ENCODE measurements around the gene MLLT6. TPM values are rescaled to one million over a fixed set of nuclear protein-coding genes. Genes with fewer than 3 reads are reported as not detected.
A peak's percentile ranks its signal among the peaks of the same experiment; 100 is the strongest.

Gene MLLT6
- total RNA-seq, 1 experiment from 2014 or later = 72.5 TPM

GRCh38 chr17:38705523-38705802 is 390 bp downstream of the MLLT6 start:
- intact Hi-C loops (cut with micrococcal nuclease; ENCODE audit: unreplicated experiment) = loop anchor here (10.0 kb wide), 1 partner anchor 991 kb away; no protein-coding TSS in a partner anchor
- no peaks in the 10 kb centered on the region for H3K27me3 ChIP-seq (replicated peaks; ENCODE audit: control insufficient read depth, insufficient read depth, low read length)
- peak overlapping the region; percentile 95 for H3K4me3 Mint-ChIP-seq (ENCODE audit: unreplicated experiment)
- DNase-seq = no peak
- no peaks in the 10 kb centered on the region for H3K27me3 Mint-ChIP-seq (ENCODE audit: insufficient read depth, unreplicated experiment)
- no peaks in the 10 kb centered on the region for H3K9me3 Mint-ChIP-seq (ENCODE audit: unreplicated experiment)
- H3K27ac Mint-ChIP-seq (ENCODE audit: unreplicated experiment) = no peak overlapping the region
- peaks cover 21% of the 10 kb centered on the region for H3K36me3 Mint-ChIP-seq (ENCODE audit: insufficient read depth, unreplicated experiment)
- peaks cover 24% of the 10 kb centered on the region for H3K4me1 Mint-ChIP-seq (ENCODE audit: low read depth, unreplicated experiment)
- peak overlapping the region; percentile 71 for H3K4me3 ChIP-seq (ENCODE audit: low read depth, low read length)
- POLR2A ChIA-PET = interaction anchor here (0.5 to 1.5 kb wide), 7 partner anchors 11 to 756 kb away, joined by 3 to 6 read pairs (median 4); partner anchors contain the start of genes CDK12, CISD3 and RPL23
- H3K9me3 ChIP-seq = no peaks in the 10 kb centered on the region
- TF ChIP-seq CTCF (IDR thresholded peaks at IDR 0.05; ENCODE audit: insufficient read depth in 1 of 2, low read depth in 1 of 2, low read length in 1 of 2, severe bottlenecking in 1 of 2, unreplicated experiment in 1 of 2) = no peak
- CTCF ChIA-PET = interaction anchor here (0.9 to 1.5 kb wide), 4 partner anchors 25 to 448 kb away, joined by 4 to 5 read pairs (median 4); partner anchors contain the start of gene CISD3
- H3K4me1 ChIP-seq = peaks cover 24% of the 10 kb centered on the region
- BruUV-seq (replicated peaks) = no TSS peak
- H3K36me3 ChIP-seq (ENCODE audit: control insufficient read depth, insufficient read depth, low read length) = peaks cover 2% of the 10 kb centered on the region

GRCh38 chr17:38705803-38706504 is 881 bp downstream of the MLLT6 start:
- Histone ChIP-seq H3K4me3 (ENCODE audit: low read depth, low read length) (peak overlapping the region; percentile 71), H3K4me1 (peaks cover 19% of the 10 kb centered on the region), H3K9me3 (no peaks in the 10 kb centered on the region), H3K36me3 (ENCODE audit: control insufficient read depth, insufficient read depth, low read length) (peaks cover 2% of the 10 kb centered on the region), H3K27me3 (replicated peaks; ENCODE audit: control insufficient read depth, insufficient read depth, low read length) (no peaks in the 10 kb centered on the region)
- Mint-ChIP-seq H3K36me3 (ENCODE audit: insufficient read depth, unreplicated experiment) (peaks cover 24% of the 10 kb centered on the region), H3K27ac (ENCODE audit: unreplicated experiment) (peak overlapping the region; percentile 74), H3K4me3 (ENCODE audit: unreplicated experiment) (peak overlapping the region; percentile 95), H3K9me3 (ENCODE audit: unreplicated experiment) (no peaks in the 10 kb centered on the region), H3K27me3 (ENCODE audit: insufficient read depth, unreplicated experiment) (no peaks in the 10 kb centered on the region), H3K4me1 (ENCODE audit: low read depth, unreplicated experiment) (peaks cover 28% of the 10 kb centered on the region)
- BruUV-seq (replicated peaks) = no TSS peak
- peak in 1 of 2 experiments; percentile 38 for DNase-seq
- no peak for TF ChIP-seq CTCF (IDR thresholded peaks at IDR 0.05; ENCODE audit: insufficient read depth in 1 of 2, low read depth in 1 of 2, low read length in 1 of 2, severe bottlenecking in 1 of 2, unreplicated experiment in 1 of 2)
- ChIA-PET CTCF (interaction anchor here (0.6 to 1.5 kb wide), 5 partner anchors 24 to 447 kb away, joined by 3 to 5 read pairs (median 4); partner anchors contain the start of gene CISD3), POLR2A (interaction anchor here (0.6 to 1.5 kb wide), 4 partner anchors 11 to 43 kb away, joined by 4 to 6 read pairs (median 4); no protein-coding TSS in a partner anchor)
- intact Hi-C loops (cut with micrococcal nuclease; ENCODE audit: unreplicated experiment) = loop anchor here (10.0 kb wide), 1 partner anchor 991 kb away; no protein-coding TSS in a partner anchor

- peak overlapping the region; percentile 95 for H3K4me3 Mint-ChIP-seq (ENCODE audit: unreplicated experiment)
- intact Hi-C loops (cut with micrococcal nuclease; ENCODE audit: unreplicated experiment) = loop anchor here (10.0 kb wide), 1 partner anchor 992 kb away; no protein-coding TSS in a partner anchor
- DNase-seq = no peak
- H3K27me3 Mint-ChIP-seq (ENCODE audit: insufficient read depth, unreplicated experiment) = no peaks in the 10 kb centered on the region
- H3K9me3 Mint-ChIP-seq (ENCODE audit: unreplicated experiment) = no peaks in the 10 kb centered on the region
- H3K27ac Mint-ChIP-seq (ENCODE audit: unreplicated experiment) = peak overlapping the region; percentile 74
- ChIA-PET POLR2A (interaction anchor here (0.5 kb wide), 1 partner anchor 28 kb away, joined by 3 read pairs; no protein-coding TSS in a partner anchor), CTCF (interaction anchor here (0.6 to 1.3 kb wide), 3 partner anchors 43 to 294 kb away, joined by 3 to 5 read pairs (median 3); no protein-coding TSS in a partner anchor)
- Histone ChIP-seq H3K9me3 (no peaks in the 10 kb centered on the region), H3K36me3 (ENCODE audit: control insufficient read depth, insufficient read depth, low read length) (peaks cover 2% of the 10 kb centered on the region), H3K4me3 (ENCODE audit: low read depth, low read length) (peak overlapping the region; percentile 71), H3K27me3 (replicated peaks; ENCODE audit: control insufficient read depth, insufficient read depth, low read length) (no peaks in the 10 kb centered on the region), H3K4me1 (peaks cover 12% of the 10 kb centered on the region)
- no TSS peak for BruUV-seq (replicated peaks)
- peaks cover 31% of the 10 kb centered on the region for H3K36me3 Mint-ChIP-seq (ENCODE audit: insufficient read depth, unreplicated experiment)
- no peak for TF ChIP-seq CTCF (IDR thresholded peaks at IDR 0.05; ENCODE audit: insufficient read depth in 1 of 2, low read depth in 1 of 2, low read length in 1 of 2, severe bottlenecking in 1 of 2, unreplicated experiment in 1 of 2)
- H3K4me1 Mint-ChIP-seq (ENCODE audit: low read depth, unreplicated experiment) = peaks cover 28% of the 10 kb centered on the region
Measured at GRCh38 chr17:38706505-38707216, 1.6 kb downstream of the MLLT6 start.

All from Caco-2 (cell line).